HG02840 (cell line): ENCODE results near the gene TMPRSS11A.

Source experiments
- ATAC-seq: cut with Tn5 transposase; IDR thresholded peaks from one replicate; pipeline ENCODE4 v1.9.1; 2021; ENCODE audit warnings: mild to moderate bottlenecking, moderate library complexity, moderate number of reproducible peaks; ENCODE audit not compliant: unreplicated experiment, low FRiP score

TMPRSS11A gene

GRCh38 chr4:67877086-67877485 is 86.2 kb downstream of the TMPRSS11A start:
- ATAC-seq: no peak

GRCh38 chr4:67874986-67875385 is 88.3 kb downstream of the TMPRSS11A start:
- ATAC-seq: no peak

GRCh38 chr4:67873116-67873515 is 90.2 kb downstream of the TMPRSS11A start:
- no peak for ATAC-seq

GRCh38 chr4:67871867-67872266 is 91.4 kb downstream of the TMPRSS11A start:
- ATAC-seq: peak; percentile 77

- no peak for ATAC-seq
Measured at GRCh38 chr4:67869580-67870190, 93.6 kb downstream of the TMPRSS11A start.

GRCh38 chr4:67861513-67861912 is 101.8 kb downstream of the TMPRSS11A start:
- ATAC-seq: no peak
